Prostate gland (tissue), 2 donors: ENCODE measurements around the gene ABTB2.

Experiments
- POLR2A ChIP-seq: fragments of 450-650 bp; IDR thresholded peaks from one replicate; pipeline ENCODE4 v1.6.1; 2016; ENCODE audit warnings: antibody characterized with exemption, mild to moderate bottlenecking
- POLR2AphosphoS5 ChIP-seq: sonication (generic); formaldehyde crosslinking; IDR thresholded peaks from one replicate; pipeline ENCODE4 v1.6.1; 2017; ENCODE audit warnings: antibody characterized with exemption
- TF ChIP-seq, protein P1 (sequence below), 4 experiments: fragments of 200-600 bp in 2 of 4; fragments of 450-650 bp in 2 of 4; sonication (generic) in 2 of 4; IDR thresholded peaks; 1 replicate in 3 of 4; 2 replicates in 1 of 4; pipeline ENCODE4 v1.5.1; 2016 to 2019; ENCODE audit warnings: antibody characterized with exemption in 4 of 4, mild to moderate bottlenecking in 2 of 4, moderate library complexity in 2 of 4

DNA sequence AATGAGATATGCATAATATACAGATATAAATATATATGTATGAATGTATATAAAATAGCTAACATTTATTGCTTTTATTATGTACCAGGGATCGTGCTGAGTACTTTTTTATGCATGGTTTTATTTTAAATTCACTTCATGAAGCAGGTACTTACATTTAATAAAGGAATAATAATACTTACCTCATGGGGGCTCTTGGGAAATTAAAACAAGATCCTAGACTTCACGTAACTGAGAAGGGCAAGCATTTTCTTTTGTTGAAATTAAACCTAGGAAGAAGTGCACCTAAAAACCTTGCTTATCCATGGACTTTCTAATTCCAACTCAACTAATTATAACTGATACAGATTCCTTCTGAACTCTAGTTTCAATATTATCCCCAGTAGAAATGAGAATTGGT lies 40.0 kb upstream of the ABTB2 start:
- TF ChIP-seq, protein P1, sequence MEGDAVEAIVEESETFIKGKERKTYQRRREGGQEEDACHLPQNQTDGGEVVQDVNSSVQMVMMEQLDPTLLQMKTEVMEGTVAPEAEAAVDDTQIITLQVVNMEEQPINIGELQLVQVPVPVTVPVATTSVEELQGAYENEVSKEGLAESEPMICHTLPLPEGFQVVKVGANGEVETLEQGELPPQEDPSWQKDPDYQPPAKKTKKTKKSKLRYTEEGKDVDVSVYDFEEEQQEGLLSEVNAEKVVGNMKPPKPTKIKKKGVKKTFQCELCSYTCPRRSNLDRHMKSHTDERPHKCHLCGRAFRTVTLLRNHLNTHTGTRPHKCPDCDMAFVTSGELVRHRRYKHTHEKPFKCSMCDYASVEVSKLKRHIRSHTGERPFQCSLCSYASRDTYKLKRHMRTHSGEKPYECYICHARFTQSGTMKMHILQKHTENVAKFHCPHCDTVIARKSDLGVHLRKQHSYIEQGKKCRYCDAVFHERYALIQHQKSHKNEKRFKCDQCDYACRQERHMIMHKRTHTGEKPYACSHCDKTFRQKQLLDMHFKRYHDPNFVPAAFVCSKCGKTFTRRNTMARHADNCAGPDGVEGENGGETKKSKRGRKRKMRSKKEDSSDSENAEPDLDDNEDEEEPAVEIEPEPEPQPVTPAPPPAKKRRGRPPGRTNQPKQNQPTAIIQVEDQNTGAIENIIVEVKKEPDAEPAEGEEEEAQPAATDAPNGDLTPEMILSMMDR (IDR thresholded peaks at IDR 0.05) = no peak
- TF ChIP-seq POLR2AphosphoS5 (no peak), POLR2A (no peak)
